ENCODE data around the gene INPP5D. TPM values are rescaled to one million over a fixed set of nuclear protein-coding genes. Genes with fewer than 3 reads are reported as not detected.
A peak's percentile ranks its signal among the peaks of the same experiment; 100 is the strongest.
"Not testable (repeated sequence)": the region's sequence is repeated elsewhere in the genome, so short reads cannot be mapped to it uniquely, and the experiment has no call there.

Gene INPP5D
- total RNA-seq, 4 donors from 2014 or later: 11.6 to 333 (median 26.2) TPM

DNA sequence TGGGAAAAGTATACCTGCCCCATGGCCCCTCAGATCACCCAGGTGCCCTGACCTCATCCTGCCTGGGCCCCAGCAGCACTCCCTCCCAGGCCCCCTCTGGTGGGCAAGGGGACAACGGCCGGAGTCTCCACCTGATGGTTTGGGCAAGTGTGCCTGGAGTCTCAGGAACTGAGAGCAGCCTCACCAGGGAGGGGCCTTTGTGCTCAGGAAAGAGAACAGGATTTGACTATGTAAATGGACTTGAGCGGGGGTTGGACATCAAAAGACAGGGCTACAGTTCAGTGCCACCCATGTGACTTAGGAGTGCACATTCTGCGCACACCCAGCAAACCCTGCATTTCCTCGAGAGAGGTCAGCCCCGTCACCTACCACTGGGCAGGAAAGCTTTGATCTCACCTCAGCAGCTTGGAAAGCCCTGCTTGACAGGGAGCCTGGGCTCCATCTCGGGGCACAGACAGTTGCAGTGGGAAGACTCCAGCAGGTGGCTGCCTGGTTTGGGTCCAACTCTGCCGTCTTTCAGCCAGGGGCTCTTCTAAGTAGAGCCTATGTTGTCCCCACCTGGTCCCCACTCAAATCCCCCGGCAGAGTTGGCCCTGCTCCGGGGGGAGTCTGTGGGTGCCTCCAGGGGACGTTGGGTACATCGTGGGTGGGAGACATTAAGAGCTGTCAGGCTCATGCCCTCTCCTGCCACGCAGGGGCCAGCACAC lies 3.3 kb downstream of the INPP5D start:
- peak; percentile 45 to 88 (median 86) for DNase-seq

DNA sequence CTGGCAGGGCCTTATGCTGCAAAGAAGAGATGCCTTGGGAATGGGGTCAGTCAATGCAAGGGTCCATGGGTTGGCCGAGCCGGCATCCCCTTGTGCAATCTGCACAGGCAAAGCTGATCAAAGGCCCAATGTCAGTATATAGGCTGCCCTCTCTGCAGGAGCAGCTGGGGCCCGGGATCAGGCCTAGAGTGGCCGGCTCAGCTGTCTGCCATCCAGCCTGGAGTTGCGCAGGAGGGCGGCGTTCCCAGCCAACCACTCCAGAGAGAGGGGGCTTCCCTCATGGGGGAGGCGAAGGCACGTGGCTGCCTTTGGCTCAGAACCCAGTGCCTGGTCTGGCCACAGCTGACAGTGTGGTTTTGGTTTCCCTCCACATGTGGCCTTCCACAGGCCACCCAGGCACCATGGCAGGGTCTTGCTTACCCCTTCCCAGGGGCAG lies 3.9 kb downstream of the INPP5D start:
- Histone ChIP-seq H3K4me3 (peak overlapping the region in 1 of 4 donors; percentile 70), H3K36me3 (no peaks in the 10 kb centered on the region), H3K27me3 (no peaks in the 10 kb centered on the region), H3K9me3 (no peaks in the 10 kb centered on the region), H3K4me1 (peaks cover 0 to 40% (median 21%) of the 10 kb centered on the region in 4 donors), H3K27ac (peak overlapping the region in 3 of 4 donors; percentile 37 to 97 (median 43))
- peak in 1 of 3 donors; percentile 56 for DNase-seq
- no peak for TF ChIP-seq POLR2A (IDR thresholded peaks at IDR 0.05)
- TF ChIP-seq, protein P1, sequence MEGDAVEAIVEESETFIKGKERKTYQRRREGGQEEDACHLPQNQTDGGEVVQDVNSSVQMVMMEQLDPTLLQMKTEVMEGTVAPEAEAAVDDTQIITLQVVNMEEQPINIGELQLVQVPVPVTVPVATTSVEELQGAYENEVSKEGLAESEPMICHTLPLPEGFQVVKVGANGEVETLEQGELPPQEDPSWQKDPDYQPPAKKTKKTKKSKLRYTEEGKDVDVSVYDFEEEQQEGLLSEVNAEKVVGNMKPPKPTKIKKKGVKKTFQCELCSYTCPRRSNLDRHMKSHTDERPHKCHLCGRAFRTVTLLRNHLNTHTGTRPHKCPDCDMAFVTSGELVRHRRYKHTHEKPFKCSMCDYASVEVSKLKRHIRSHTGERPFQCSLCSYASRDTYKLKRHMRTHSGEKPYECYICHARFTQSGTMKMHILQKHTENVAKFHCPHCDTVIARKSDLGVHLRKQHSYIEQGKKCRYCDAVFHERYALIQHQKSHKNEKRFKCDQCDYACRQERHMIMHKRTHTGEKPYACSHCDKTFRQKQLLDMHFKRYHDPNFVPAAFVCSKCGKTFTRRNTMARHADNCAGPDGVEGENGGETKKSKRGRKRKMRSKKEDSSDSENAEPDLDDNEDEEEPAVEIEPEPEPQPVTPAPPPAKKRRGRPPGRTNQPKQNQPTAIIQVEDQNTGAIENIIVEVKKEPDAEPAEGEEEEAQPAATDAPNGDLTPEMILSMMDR (IDR thresholded peaks at IDR 0.05): no peak

More for the DNA sequence above, 3.3 kb downstream of the INPP5D start:
- TF ChIP-seq POLR2A (IDR thresholded peaks at IDR 0.05): no peak
- TF ChIP-seq, protein P1 (IDR thresholded peaks at IDR 0.05): peak in 3 of 6 experiments; percentile 9 to 45 (median 34)
- H3K9me3 ChIP-seq: no peaks in the 10 kb centered on the region
- peak overlapping the region; percentile 6 to 70 (median 58) for H3K4me3 ChIP-seq
- peak overlapping the region; percentile 43 to 97 (median 78) for H3K27ac ChIP-seq
- no peaks in the 10 kb centered on the region for H3K27me3 ChIP-seq
- peaks cover 0 to 37% (median 18%) of the 10 kb centered on the region in 4 donors for H3K4me1 ChIP-seq
- H3K36me3 ChIP-seq: no peaks in the 10 kb centered on the region

DNA sequence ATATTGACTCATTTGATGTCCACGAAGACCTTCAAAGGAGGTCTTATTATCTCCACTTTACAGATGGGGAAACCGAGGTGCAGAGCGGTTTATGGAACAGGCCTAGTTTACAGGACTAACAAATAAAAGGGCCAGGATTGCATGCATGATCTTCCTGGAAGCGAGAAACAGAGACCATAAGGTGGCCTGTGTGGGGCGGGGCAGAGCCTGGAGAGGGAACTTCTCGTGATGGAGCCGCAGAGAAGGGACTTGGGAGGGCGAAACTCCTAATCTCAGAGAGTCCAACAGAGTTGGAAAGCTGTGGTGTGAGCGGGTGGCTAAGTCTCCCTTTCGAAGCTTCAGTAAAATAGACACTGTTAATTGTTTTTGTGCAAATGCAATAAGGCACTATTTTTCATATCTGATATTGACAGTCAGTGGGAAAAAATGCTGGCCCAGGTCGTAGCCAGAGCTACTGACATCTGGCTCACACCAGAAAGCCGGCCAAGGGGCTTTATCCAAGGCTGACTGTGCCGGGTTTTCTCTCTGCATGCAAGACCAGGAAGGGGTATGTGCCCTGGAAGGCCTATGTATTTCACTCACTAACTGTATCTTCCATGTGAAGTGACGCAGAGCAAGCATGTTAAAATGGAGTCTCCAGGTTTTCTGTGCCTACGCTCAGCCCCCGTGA lies 4.5 kb downstream of the INPP5D start:
- H3K27ac ChIP-seq: peak overlapping the region in 1 of 4 donors; percentile 97
- peaks cover 0 to 34% (median 19%) of the 10 kb centered on the region in 4 donors for H3K4me1 ChIP-seq
- no peak for TF ChIP-seq POLR2A (IDR thresholded peaks at IDR 0.05)
- TF ChIP-seq, protein P1 (IDR thresholded peaks at IDR 0.05): no peak
- peak overlapping the region in 1 of 4 donors; percentile 70 for H3K4me3 ChIP-seq
- DNase-seq: peak in 2 of 3 donors; percentile 14 to 46
- H3K27me3 ChIP-seq: no peaks in the 10 kb centered on the region
- no peaks in the 10 kb centered on the region for H3K36me3 ChIP-seq
- no peaks in the 10 kb centered on the region for H3K9me3 ChIP-seq

DNA sequence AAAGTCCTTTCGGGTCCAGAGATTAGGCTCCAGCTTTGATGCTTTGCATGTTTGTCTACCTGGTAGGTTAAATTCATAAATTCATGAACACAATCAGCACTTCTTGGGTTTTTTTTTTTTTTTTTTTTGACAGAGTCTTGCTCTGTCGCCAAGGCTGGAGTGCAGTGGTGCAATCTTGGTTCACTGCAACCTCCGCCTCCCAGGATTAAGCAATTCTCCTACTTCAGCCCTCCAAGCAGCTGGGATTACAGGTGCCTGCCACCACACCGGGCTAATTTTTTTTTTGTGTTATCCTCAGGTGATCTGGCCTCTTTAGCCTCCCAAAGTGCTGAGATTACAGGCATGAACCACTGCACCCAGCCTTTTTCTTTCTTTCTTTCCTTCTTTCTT lies 5.1 kb downstream of the INPP5D start:
- H3K36me3 ChIP-seq, H3K27me3 ChIP-seq, H3K9me3 ChIP-seq, H3K4me3 ChIP-seq: not testable (repeated sequence)
- DNase-seq: peak in 1 of 3 donors; percentile 43
- H3K4me1 ChIP-seq: peaks cover 0 to 33% (median 16%) of the 10 kb centered on the region in 4 donors
- peak overlapping the region in 1 of 4 donors; percentile 97 for H3K27ac ChIP-seq

DNA sequence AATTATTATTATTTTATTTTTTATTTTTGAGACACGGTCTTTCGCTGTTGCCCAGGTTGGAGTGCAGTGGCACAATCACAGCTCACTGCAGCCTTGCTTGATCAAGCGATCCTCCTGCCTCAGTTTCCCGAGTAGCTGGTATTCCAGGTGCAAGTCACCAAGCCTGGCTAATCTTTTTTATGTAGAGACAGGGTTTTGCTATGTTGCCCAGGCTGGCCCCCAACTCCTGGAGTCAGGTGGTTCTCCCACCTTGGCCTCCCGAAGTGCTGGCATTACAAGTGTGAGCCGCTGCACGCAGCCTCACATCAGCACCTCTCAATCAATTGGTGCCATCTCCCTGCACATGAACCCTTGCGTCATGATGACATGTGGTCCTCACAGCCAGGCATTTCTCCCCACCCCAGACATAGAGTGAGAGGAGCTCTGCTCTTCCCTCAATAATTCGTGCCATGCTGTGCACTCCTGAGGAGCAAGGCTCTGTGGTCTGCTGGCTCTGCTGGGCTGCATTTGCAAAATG lies 5.9 kb downstream of the INPP5D start:
- Histone ChIP-seq H3K27ac (peak overlapping the region in 1 of 4 donors; percentile 79), H3K36me3 (no peaks in the 10 kb centered on the region), H3K4me1 (peaks cover 0 to 29% (median 16%) of the 10 kb centered on the region in 4 donors), H3K4me3 (no peak overlapping the region), H3K27me3 (no peaks in the 10 kb centered on the region), H3K9me3 (no peaks in the 10 kb centered on the region)
- TF ChIP-seq, protein P1 (IDR thresholded peaks at IDR 0.05): no peak
- no peak for TF ChIP-seq POLR2A (IDR thresholded peaks at IDR 0.05)
- DNase-seq: peak in 2 of 3 donors; percentile 5 to 35
